Breast epithelium (tissue), 3 donors: ENCODE data around the gene MYLK.

Experiments
- POLR2A ChIP-seq: fragments of 450-650 bp; IDR thresholded peaks from one replicate; pipeline ENCODE4 v1.6.1; 2016; ENCODE audit warnings: antibody characterized with exemption, mild to moderate bottlenecking, moderate library complexity
- POLR2AphosphoS5 ChIP-seq, 3 donors: sonication (generic); formaldehyde crosslinking; IDR thresholded peaks; one replicate each; pipeline ENCODE4 v1.6.1; 2017; ENCODE audit warnings: antibody characterized with exemption in 3 of 3
- TF ChIP-seq, protein P1 (sequence below), 3 donors: fragments of 450-650 bp; IDR thresholded peaks; one replicate each; pipeline ENCODE4 v1.5.1; 2016 to 2017; ENCODE audit warnings: antibody characterized with exemption in 3 of 3, mild to moderate bottlenecking in 3 of 3, moderate library complexity in 3 of 3

- TF ChIP-seq, protein P1, sequence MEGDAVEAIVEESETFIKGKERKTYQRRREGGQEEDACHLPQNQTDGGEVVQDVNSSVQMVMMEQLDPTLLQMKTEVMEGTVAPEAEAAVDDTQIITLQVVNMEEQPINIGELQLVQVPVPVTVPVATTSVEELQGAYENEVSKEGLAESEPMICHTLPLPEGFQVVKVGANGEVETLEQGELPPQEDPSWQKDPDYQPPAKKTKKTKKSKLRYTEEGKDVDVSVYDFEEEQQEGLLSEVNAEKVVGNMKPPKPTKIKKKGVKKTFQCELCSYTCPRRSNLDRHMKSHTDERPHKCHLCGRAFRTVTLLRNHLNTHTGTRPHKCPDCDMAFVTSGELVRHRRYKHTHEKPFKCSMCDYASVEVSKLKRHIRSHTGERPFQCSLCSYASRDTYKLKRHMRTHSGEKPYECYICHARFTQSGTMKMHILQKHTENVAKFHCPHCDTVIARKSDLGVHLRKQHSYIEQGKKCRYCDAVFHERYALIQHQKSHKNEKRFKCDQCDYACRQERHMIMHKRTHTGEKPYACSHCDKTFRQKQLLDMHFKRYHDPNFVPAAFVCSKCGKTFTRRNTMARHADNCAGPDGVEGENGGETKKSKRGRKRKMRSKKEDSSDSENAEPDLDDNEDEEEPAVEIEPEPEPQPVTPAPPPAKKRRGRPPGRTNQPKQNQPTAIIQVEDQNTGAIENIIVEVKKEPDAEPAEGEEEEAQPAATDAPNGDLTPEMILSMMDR (IDR thresholded peaks at IDR 0.05), result no peak
- no peak for TF ChIP-seq POLR2A
- no peak for TF ChIP-seq POLR2AphosphoS5 (IDR thresholded peaks at IDR 0.05)
Observed at GRCh38 chr3:123670743-123671142, 213.4 kb downstream of the MYLK start.
